Measurements from ENCODE around the gene COL5A2.

Gene COL5A2

GRCh38 chr2:189222468-189223105 is 43.0 kb upstream of the COL5A2 start:
- Histone ChIP-seq H3K4me3 (ENCODE audit: low read length, poor library complexity, severe bottlenecking) (peak overlapping the region; percentile 48), H2AFZ (ENCODE audit: low read length) (peak overlapping the region; percentile 53), H3K9ac (ENCODE audit: low read depth, low read length, poor library complexity, severe bottlenecking) (peak overlapping the region; percentile 12), H3K27me3 (ENCODE audit: insufficient read depth, low read length, poor library complexity, severe bottlenecking) (no peaks in the 10 kb centered on the region), H3K36me3 (ENCODE audit: insufficient read depth, low read length) (no peaks in the 10 kb centered on the region), H3K9me3 (ENCODE audit: insufficient read depth, low read depth, low read length) (no peaks in the 10 kb centered on the region), H3F3A (ENCODE audit: low read depth) (peaks cover 3% of the 10 kb centered on the region; the same call in 1 of the 2 replicates), H3K4me1 (ENCODE audit: insufficient read depth, low read length, poor library complexity, severe bottlenecking) (peaks cover 42% of the 10 kb centered on the region), H3K9me2 (replicated peaks; ENCODE audit: low read depth, low read length) (no peaks in the 10 kb centered on the region), H3K4me2 (ENCODE audit: low read depth, low read length, poor library complexity, severe bottlenecking) (peak overlapping the region; percentile 47), H4K20me1 (ENCODE audit: insufficient read depth, low read length, poor library complexity, severe bottlenecking) (no peaks in the 10 kb centered on the region), H3K79me2 (ENCODE audit: insufficient read depth, low read length) (no peaks in the 10 kb centered on the region)
- no peak for TF ChIP-seq EZH2phosphoT487 (IDR thresholded peaks at IDR 0.05; ENCODE audit: borderline replicate concordance)
- TF ChIP-seq, protein P1, sequence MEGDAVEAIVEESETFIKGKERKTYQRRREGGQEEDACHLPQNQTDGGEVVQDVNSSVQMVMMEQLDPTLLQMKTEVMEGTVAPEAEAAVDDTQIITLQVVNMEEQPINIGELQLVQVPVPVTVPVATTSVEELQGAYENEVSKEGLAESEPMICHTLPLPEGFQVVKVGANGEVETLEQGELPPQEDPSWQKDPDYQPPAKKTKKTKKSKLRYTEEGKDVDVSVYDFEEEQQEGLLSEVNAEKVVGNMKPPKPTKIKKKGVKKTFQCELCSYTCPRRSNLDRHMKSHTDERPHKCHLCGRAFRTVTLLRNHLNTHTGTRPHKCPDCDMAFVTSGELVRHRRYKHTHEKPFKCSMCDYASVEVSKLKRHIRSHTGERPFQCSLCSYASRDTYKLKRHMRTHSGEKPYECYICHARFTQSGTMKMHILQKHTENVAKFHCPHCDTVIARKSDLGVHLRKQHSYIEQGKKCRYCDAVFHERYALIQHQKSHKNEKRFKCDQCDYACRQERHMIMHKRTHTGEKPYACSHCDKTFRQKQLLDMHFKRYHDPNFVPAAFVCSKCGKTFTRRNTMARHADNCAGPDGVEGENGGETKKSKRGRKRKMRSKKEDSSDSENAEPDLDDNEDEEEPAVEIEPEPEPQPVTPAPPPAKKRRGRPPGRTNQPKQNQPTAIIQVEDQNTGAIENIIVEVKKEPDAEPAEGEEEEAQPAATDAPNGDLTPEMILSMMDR (conservative IDR thresholded peaks at IDR 0.05; ENCODE audit: low read length): no peak

GRCh38 chr2:189221811-189222467 is 42.4 kb upstream of the COL5A2 start:
- H3F3A ChIP-seq (ENCODE audit: low read depth): peaks cover 3% of the 10 kb centered on the region; the same call in 1 of the 2 replicates
- no peak overlapping the region for H3K4me3 ChIP-seq (ENCODE audit: low read length, poor library complexity, severe bottlenecking)
- H4K20me1 ChIP-seq (ENCODE audit: insufficient read depth, low read length, poor library complexity, severe bottlenecking): no peaks in the 10 kb centered on the region
- H3K79me2 ChIP-seq (ENCODE audit: insufficient read depth, low read length): no peaks in the 10 kb centered on the region
- H3K36me3 ChIP-seq (ENCODE audit: insufficient read depth, low read length): no peaks in the 10 kb centered on the region
- H3K9ac ChIP-seq (ENCODE audit: low read depth, low read length, poor library complexity, severe bottlenecking): no peak overlapping the region
- H3K4me1 ChIP-seq (ENCODE audit: insufficient read depth, low read length, poor library complexity, severe bottlenecking): peaks cover 42% of the 10 kb centered on the region
- no peaks in the 10 kb centered on the region for H3K9me3 ChIP-seq (ENCODE audit: insufficient read depth, low read depth, low read length)
- H2AFZ ChIP-seq (ENCODE audit: low read length): 0 out of 2 replicates have a peak overlapping the region, but pooled peaks have one; percentile 53
- H3K9me2 ChIP-seq (replicated peaks; ENCODE audit: low read depth, low read length): no peaks in the 10 kb centered on the region
- TF ChIP-seq EZH2phosphoT487 (IDR thresholded peaks at IDR 0.05; ENCODE audit: borderline replicate concordance): no peak
- TF ChIP-seq, protein P1 (conservative IDR thresholded peaks at IDR 0.05; ENCODE audit: low read length): no peak
- no peaks in the 10 kb centered on the region for H3K27me3 ChIP-seq (ENCODE audit: insufficient read depth, low read length, poor library complexity, severe bottlenecking)
- H3K4me2 ChIP-seq (ENCODE audit: low read depth, low read length, poor library complexity, severe bottlenecking): peak overlapping the region; percentile 47

GRCh38 chr2:189218236-189218635 is 38.7 kb upstream of the COL5A2 start:
- peaks cover 25% of the 10 kb centered on the region for H3K4me1 ChIP-seq (ENCODE audit: insufficient read depth, low read length, poor library complexity, severe bottlenecking)
- H3K27me3 ChIP-seq (ENCODE audit: insufficient read depth, low read length, poor library complexity, severe bottlenecking): no peaks in the 10 kb centered on the region
- no peaks in the 10 kb centered on the region for H3K36me3 ChIP-seq (ENCODE audit: insufficient read depth, low read length)
- peaks cover 3% of the 10 kb centered on the region; the same call in 1 of the 2 replicates for H3F3A ChIP-seq (ENCODE audit: low read depth)
- no peak overlapping the region for H2AFZ ChIP-seq (ENCODE audit: low read length)
- no peak for TF ChIP-seq EZH2phosphoT487 (IDR thresholded peaks at IDR 0.05; ENCODE audit: borderline replicate concordance)
- TF ChIP-seq, protein P1 (conservative IDR thresholded peaks at IDR 0.05; ENCODE audit: low read length): no peak
- no peak overlapping the region for H3K4me3 ChIP-seq (ENCODE audit: low read length, poor library complexity, severe bottlenecking)
- no peak overlapping the region for H3K4me2 ChIP-seq (ENCODE audit: low read depth, low read length, poor library complexity, severe bottlenecking)
- no peaks in the 10 kb centered on the region for H3K9me2 ChIP-seq (replicated peaks; ENCODE audit: low read depth, low read length)
- no peaks in the 10 kb centered on the region for H3K79me2 ChIP-seq (ENCODE audit: insufficient read depth, low read length)
- H3K9ac ChIP-seq (ENCODE audit: low read depth, low read length, poor library complexity, severe bottlenecking): no peak overlapping the region
- H4K20me1 ChIP-seq (ENCODE audit: insufficient read depth, low read length, poor library complexity, severe bottlenecking): no peaks in the 10 kb centered on the region
- H3K9me3 ChIP-seq (ENCODE audit: insufficient read depth, low read depth, low read length): no peaks in the 10 kb centered on the region
